K562 (cell line): ENCODE measurements around the gene KPNA1. TPM values are rescaled to one million over a fixed set of nuclear protein-coding genes. Genes with fewer than 3 reads are reported as not detected.
A peak's percentile ranks its signal among the peaks of the same experiment; 100 is the strongest.

ENCODE experiments used
- ATAC-seq: fragments of 200-7000 bp; cut with Tn5 transposase; 3 replicates; pipeline ENCODE4 v1.9.1; 2020; ENCODE audit warnings: moderate library complexity
- BruUV-seq: library from RNA; stranded (reverse); fragments of 400-500 nt; replicated peaks from 2 replicates; lab custom pipeline; 2021; lab: Mats Ljungman, UMichigan
- CTCF ChIA-PET: fragments of 300-600 bp; formaldehyde crosslinking; extraction: SDS; loops from one replicate; lab custom pipeline; 2021; ENCODE audit warnings: low intra/inter-chr PET ratio; lab: Yijun Ruan, JAX
- POLR2A ChIA-PET: fragments of 300-600, 350-650 bp; sonication (Branson Sonifier 250); formaldehyde crosslinking; extraction: SDS; loops from one replicate; lab custom pipeline; 2021; ENCODE audit warnings: antibody characterized with exemption, inconsistent platforms; lab: Yijun Ruan, JAX
- DNase-seq, 4 experiments: peaks; one replicate each; pipeline versions ENCODE4 v3.0.0 to v3.0.0-alpha.2; 2011 to 2018; ENCODE audit warnings: low spot score in 3 of 4, mixed read lengths in 3 of 4; ENCODE audit errors: extremely low read depth in 1 of 4
- FAIRE-seq: peaks from 2 replicates; lab custom pipeline; 2011; peaks lifted over from hg19 to GRCh38; lab: Jason Lieb, UNC
- H2AFZ ChIP-seq: 2 replicates; pipeline ENCODE4 v1.6.0; 2011; ENCODE audit warnings: low read depth, low read length, control low read depth, inconsistent platforms
- H3K27ac ChIP-seq: fragments of 200-600 bp; 3 replicates; pipeline ENCODE4 v1.8.0; 2011; ENCODE audit warnings: low read depth, mild to moderate bottlenecking, control low read depth, inconsistent platforms, low read length, moderate library complexity, mixed read lengths; ENCODE audit errors: extremely low read depth
- H3K27me3 ChIP-seq, 2 experiments: fragments of 300-600 bp in 1 of 2; 2 replicates in 1 of 2; 3 replicates in 1 of 2; pipeline versions ENCODE4 v1.6.0 to v1.8.0; 2011; ENCODE audit warnings: inconsistent platforms in 2 of 2, low read length in 2 of 2, mild to moderate bottlenecking in 1 of 2, mixed read lengths in 1 of 2, moderate library complexity in 1 of 2; ENCODE audit not compliant: control insufficient read depth in 2 of 2, insufficient read depth in 2 of 2
- H3K36me3 ChIP-seq: fragments of 300-600 bp; 3 replicates; pipeline ENCODE4 v1.8.0; 2011; ENCODE audit warnings: mild to moderate bottlenecking, low read length, inconsistent platforms; ENCODE audit not compliant: control insufficient read depth, insufficient read depth
- H3K4me1 ChIP-seq, 2 experiments: fragments of 200-600 bp in 1 of 2; replicated peaks in 1 of 2; 2 replicates in 1 of 2; 3 replicates in 1 of 2; pipeline versions ENCODE4 v1.5.1 to v1.8.0; 2011; ENCODE audit warnings: inconsistent platforms in 2 of 2, low read length in 2 of 2, mild to moderate bottlenecking in 1 of 2, mixed read lengths in 1 of 2, moderate library complexity in 1 of 2; ENCODE audit not compliant: control insufficient read depth in 2 of 2, insufficient read depth in 2 of 2
- H3K4me2 ChIP-seq: 2 replicates; pipeline ENCODE4 v1.6.1; 2011; ENCODE audit warnings: low read length, control low read depth, inconsistent platforms, mixed read lengths; ENCODE audit not compliant: insufficient read depth
- H3K4me3 ChIP-seq: fragments of 200-600 bp; sonication (generic), shearing (Covaris generic); 2 replicates; pipeline ENCODE4 v1.5.1; 2016; ENCODE audit warnings: control low read depth, inconsistent platforms
- H3K79me2 ChIP-seq: fragments of 200-600 bp; 3 replicates; pipeline ENCODE4 v1.8.0; 2011; ENCODE audit warnings: low read length, inconsistent platforms; ENCODE audit not compliant: control insufficient read depth, insufficient read depth
- H3K9ac ChIP-seq, 2 experiments: 2 replicates each; pipeline versions ENCODE4 v1.6.0 to v1.6.1; 2011; ENCODE audit warnings: low read depth in 2 of 2, low read length in 2 of 2, control low read depth in 1 of 2, inconsistent platforms in 1 of 2, mild to moderate bottlenecking in 1 of 2, mixed read lengths in 1 of 2; ENCODE audit not compliant: insufficient read depth in 1 of 2
- H3K9me1 ChIP-seq: one replicate; pipeline ENCODE4 v1.6.0; 2011; ENCODE audit warnings: inconsistent platforms, mild to moderate bottlenecking, low read length, moderate library complexity; ENCODE audit not compliant: control insufficient read depth, insufficient read depth
- H3K9me3 ChIP-seq: replicated peaks from 2 replicates; pipeline ENCODE4 v1.5.1; 2011; ENCODE audit warnings: low read depth, low read length, inconsistent platforms; ENCODE audit not compliant: control insufficient read depth, insufficient read depth
- H4K20me1 ChIP-seq: replicated peaks from 2 replicates; pipeline ENCODE4 v1.6.1; 2011; ENCODE audit warnings: low read length, inconsistent platforms, mixed read lengths; ENCODE audit not compliant: control insufficient read depth, insufficient read depth
- CREB1 ChIP-seq, 2 experiments: sonication (generic) in 1 of 2; formaldehyde crosslinking in 1 of 2; IDR thresholded peaks; 2 replicates each; pipeline versions ENCODE4 v1.6.1 to v1.8.0; 2012 to 2022; ENCODE audit warnings: inconsistent platforms in 1 of 2, mild to moderate bottlenecking in 1 of 2, missing genetic modification reagents in 1 of 2, moderate library complexity in 1 of 2
- HIVEP1 ChIP-seq: fragments of 250-450 bp; sonication (Bioruptor Pico); IDR thresholded peaks from 2 replicates; pipeline ENCODE4 v1.4.0; 2020; ENCODE audit warnings: mild to moderate bottlenecking
- JUND ChIP-seq, 2 experiments: IDR thresholded peaks; 2 replicates in 1 of 2; 3 replicates in 1 of 2; pipeline ENCODE4 v1.6.1; 2011; ENCODE audit warnings: borderline replicate concordance in 2 of 2, low read depth in 2 of 2, low read length in 2 of 2, improper control_type of control experiment in 1 of 2, missing biosample characterization in 1 of 2, missing genetic modification characterization in 1 of 2, missing genetic modification reagents in 1 of 2
- KLF10 ChIP-seq: fragments of 250-450 bp; sonication (Bioruptor Pico); IDR thresholded peaks from 2 replicates; pipeline ENCODE4 v1.6.1; 2021; ENCODE audit warnings: matching md5 sums
- MAFG ChIP-seq: fragments of 450-650 bp; conservative IDR thresholded peaks from 2 replicates; pipeline ENCODE4 v1.6.1; 2016; ENCODE audit warnings: missing genetic modification characterization, missing compliant biosample characterization
- MAFK ChIP-seq: IDR thresholded peaks from 2 replicates; pipeline ENCODE4 v1.6.1; 2011; ENCODE audit warnings: low read length, improper control_type of control experiment
- RUNX1 ChIP-seq: sonication (generic); IDR thresholded peaks from 2 replicates; pipeline ENCODE4 v1.6.1; 2016; ENCODE audit warnings: antibody characterized with exemption, low read depth
- TCF7 ChIP-seq: sonication (generic); IDR thresholded peaks from 2 replicates; pipeline ENCODE4 v1.6.1; 2016; ENCODE audit warnings: antibody characterized with exemption, borderline replicate concordance
- ZNF436 ChIP-seq: fragments of 250-450, 450-650 bp; sonication (Bioruptor Pico); formaldehyde crosslinking; IDR thresholded peaks from 2 replicates; pipeline ENCODE4 v1.7.0; 2020; ENCODE audit warnings: mild to moderate bottlenecking
- ZNF668 ChIP-seq: fragments of 250-450 bp; sonication (Bioruptor Pico); IDR thresholded peaks from 2 replicates; pipeline ENCODE4 v1.8.0; 2022; ENCODE audit warnings: mild to moderate bottlenecking, inconsistent platforms
- ZNF766 ChIP-seq: fragments of 200-800 bp; sonication (Bioruptor generic); conservative IDR thresholded peaks from 2 replicates; pipeline ENCODE4 v1.6.1; 2016; ENCODE audit warnings: missing genetic modification characterization, missing compliant biosample characterization
- ZNF77 ChIP-seq: fragments of 250-450 bp; sonication (Bioruptor Pico); IDR thresholded peaks from 2 replicates; pipeline ENCODE4 v1.5.0; 2020
- ZNF79 ChIP-seq: fragments of 250-450 bp; sonication (Bioruptor Pico); IDR thresholded peaks from 2 replicates; pipeline ENCODE4 v1.4.0; 2020; ENCODE audit warnings: low read depth, mild to moderate bottlenecking, moderate library complexity
- WGBS: fragments of 100-300 bp; shearing (Covaris generic); methylation state at CpG from one replicate; pipeline ENCODE4 v1.1.6; 2016; ENCODE audit warnings: low coverage, mixed read lengths; ENCODE audit not compliant: insufficient coverage; ENCODE audit errors: missing lambda C conversion rate; 5-methylcytosine and 5-hydroxymethylcytosine counted together
- in situ Hi-C: fragments of 300-500 bp; cut with MboI; formaldehyde crosslinking; loops from 4 replicates; pipeline ENCODE4 v1.15.0; 2018; ENCODE audit warnings: inconsistent platforms, mixed read lengths
- intact Hi-C: fragments of 100-400 bp; cut with micrococcal nuclease; formaldehyde crosslinking; loops from 2 replicates; pipeline ENCODE4 v1.14.2; 2022
- polyA plus RNA-seq, 8 experiments: library from polyadenylated mRNA; depleted of rRNA in 4 of 8; stranded (reverse) in 5 of 8; unstranded in 3 of 8; fragments of >200 nt; fragmentation: Nextera tagmentation in 2 of 8; fragmentation: Illumina TruSeq in 1 of 8; extraction: Ambion mirVana in 2 of 8; extraction: Trizol in 1 of 8; gene quantifications; 2 replicates each; pipeline versions ENCODE4 v1.2.1 to v1.2.3, GENCODE V29; 2011 to 2014; ENCODE audit warnings: inconsistent platforms in 1 of 8, missing spikeins in 1 of 8
- total RNA-seq, 7 experiments: library from RNA; depleted of rRNA in 6 of 7; stranded (reverse); fragments of >200 nt in 6 of 7; fragmentation: Illumina TruSeq in 2 of 7; extraction: Trizol in 2 of 7; gene quantifications; 2 replicates each; pipeline versions ENCODE4 v1.2.1 to v1.2.3, GENCODE V29; 2011 to 2021; ENCODE audit warnings: low replicate concordance in 1 of 7

Gene KPNA1
- total and polyA plus RNA-seq, 9 of the 15 experiments (the other 6 are each of a cell fraction or from before 2014, with no cell fraction given), result 9.3 to 53.8 (median 33.5) TPM

DNA sequence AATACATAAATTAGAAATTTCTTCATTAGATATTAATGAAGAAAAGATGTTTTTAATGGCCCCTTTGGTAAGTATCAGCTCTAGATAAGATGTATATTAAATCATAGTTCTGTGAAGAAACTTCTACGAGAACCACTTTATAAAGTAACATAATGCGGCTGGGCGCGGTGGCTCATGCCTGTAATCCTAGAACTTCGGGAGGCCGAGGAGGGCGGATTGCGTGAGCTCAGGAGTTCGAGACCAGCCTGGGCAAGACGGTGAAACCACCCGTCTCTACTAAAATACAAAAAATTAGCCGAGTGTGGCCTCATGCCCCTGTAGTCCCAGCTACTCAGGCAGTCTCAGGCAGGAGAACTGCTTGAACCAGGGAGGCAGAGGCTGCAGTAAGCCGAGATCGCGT, 2.5 kb downstream of the KPNA1 start:
- DNase-seq (no peak), ATAC-seq (no peak), FAIRE-seq (no peak)
- Histone ChIP-seq H3K27ac (no peak overlapping the region), H2AFZ (no peak overlapping the region), H4K20me1 (peaks cover 9% of the 10 kb centered on the region; the same call in 1 of the 2 replicates), H3K27me3 (no peaks in the 10 kb centered on the region), H3K9me3 (no peaks in the 10 kb centered on the region), H3K4me3 (no peak overlapping the region), H3K4me2 (peak overlapping the region; percentile 29; the same call in 1 of the 2 replicates), H3K4me1 (peaks cover 12 to 18% of the 10 kb centered on the region in 2 experiments; a peak in 4 of 5 replicates), H3K9me1 (no peaks in the 10 kb centered on the region), H3K36me3 (no peaks in the 10 kb centered on the region), H3K79me2 (peaks cover 73% of the 10 kb centered on the region), H3K9ac (peak overlapping the region in 1 of 2 experiments; percentile 85; a peak in 2 of 4 replicates)
- no peak for TF ChIP-seq ZNF79 (CRISPR knock-in tag)
- TF ChIP-seq MAFK, result no peak
- no peak for TF ChIP-seq CREB1 (IDR thresholded peaks at IDR 0.05)
- no peak for TF ChIP-seq CREB1 (CRISPR knock-in tag; IDR thresholded peaks at IDR 0.05)
- TF ChIP-seq KLF10, result no peak
- TF ChIP-seq TCF7, result no peak
- TF ChIP-seq MAFG, result no peak
- no peak for TF ChIP-seq JUND (IDR thresholded peaks at IDR 0.05; ENCODE audit: borderline replicate concordance, low read depth, low read length)
- no peak for TF ChIP-seq JUND (tag; IDR thresholded peaks at IDR 0.05; ENCODE audit: borderline replicate concordance, low read depth, low read length)
- no peak for TF ChIP-seq ZNF766 (CRISPR knock-in tag)
- TF ChIP-seq ZNF77, result no peak
- no peak for TF ChIP-seq ZNF436 (CRISPR knock-in tag)
- TF ChIP-seq ZNF668, result no peak
- TF ChIP-seq HIVEP1 (CRISPR knock-in tag), result no peak
- TF ChIP-seq RUNX1, result no peak
- in situ Hi-C loops, result no loop called here
- BruUV-seq, result no TSS peak
- WGBS, result 31% methylated on average over 14 of the region's 15 CpGs
- ChIA-PET POLR2A (interaction anchor here (0.6 kb wide), 1 partner anchor 15 kb away, joined by 3 read pairs; no protein-coding TSS in a partner anchor), CTCF (no interaction called here)
- intact Hi-C loops, result no loop called here
